Breast epithelium (tissue), 4 donors: Measurements from ENCODE around the gene AFF3. TPM values are rescaled to one million over a fixed set of nuclear protein-coding genes. Genes with fewer than 3 reads are reported as not detected.
"Not testable (repeated sequence)": the region's sequence is repeated elsewhere in the genome, so short reads cannot be mapped to it uniquely, and the experiment has no call there.

Source experiments
- DNase-seq, 2 donors: peaks; one replicate each; pipeline ENCODE4 v3.0.0-alpha.2; 2019; ENCODE audit warnings: low spot score in 2 of 2
- H3K27ac ChIP-seq, 2 donors: fragments of 200-600 bp; sonication (generic) in 1 of 2; one replicate each; pipeline ENCODE4 v1.5.1; 2016 to 2019; ENCODE audit warnings: mild to moderate bottlenecking in 1 of 2
- H3K27me3 ChIP-seq, 2 donors: fragments of 200-600 bp; sonication (generic) in 1 of 2; one replicate each; pipeline versions ENCODE4 v1.5.1 to v1.6.0; 2017 to 2019; ENCODE audit warnings: control low read depth in 1 of 2, mild to moderate bottlenecking in 1 of 2
- H3K36me3 ChIP-seq: fragments of 200-600 bp; one replicate; pipeline ENCODE4 v1.5.1; 2019
- H3K4me1 ChIP-seq, 2 donors: fragments of 200-600 bp; sonication (generic); one replicate each; pipeline ENCODE4 v1.5.1; 2016 to 2019; ENCODE audit warnings: control low read depth in 1 of 2
- H3K4me3 ChIP-seq, 3 donors: fragments of 200-600 bp; sonication (generic); 1 replicate in 2 of 3; 2 replicates in 1 of 3; pipeline ENCODE4 v1.5.1; 2016 to 2019; ENCODE audit warnings: mild to moderate bottlenecking in 3 of 3, moderate library complexity in 2 of 3
- H3K9me3 ChIP-seq, 2 donors: fragments of 200-600 bp; sonication (generic) in 1 of 2; one replicate each; pipeline ENCODE4 v1.5.1; 2016 to 2019; ENCODE audit warnings: control low read depth in 1 of 2
- POLR2A ChIP-seq: fragments of 450-650 bp; IDR thresholded peaks from one replicate; pipeline ENCODE4 v1.6.1; 2016; ENCODE audit warnings: antibody characterized with exemption, mild to moderate bottlenecking, moderate library complexity
- POLR2AphosphoS5 ChIP-seq, 3 donors: sonication (generic); formaldehyde crosslinking; IDR thresholded peaks; one replicate each; pipeline ENCODE4 v1.6.1; 2017; ENCODE audit warnings: antibody characterized with exemption in 3 of 3
- intact Hi-C: fragments of 100-400 bp; cut with DNase I; formaldehyde crosslinking; loops from one replicate; pipeline ENCODE4 v1.15.1; 2023; ENCODE audit warnings: low total_unique reads
- total RNA-seq, 3 donors: library from RNA; depleted of rRNA; stranded (reverse); fragments of >200 nt; gene quantifications; one replicate each; pipeline ENCODE4 v1.1.0, GENCODE V29; 2016
- TF ChIP-seq, protein P1 (sequence below), 3 donors: fragments of 450-650 bp; IDR thresholded peaks; one replicate each; pipeline ENCODE4 v1.5.1; 2016 to 2017; ENCODE audit warnings: antibody characterized with exemption in 3 of 3, mild to moderate bottlenecking in 3 of 3, moderate library complexity in 3 of 3

AFF3 gene
- total RNA-seq, 3 donors from 2014 or later: 8.2 to 116 (median 63.6) TPM

- H3K27me3 ChIP-seq: no peaks in the 10 kb centered on the region
- no peaks in the 10 kb centered on the region for H3K36me3 ChIP-seq
- H3K27ac ChIP-seq: no peak overlapping the region
- H3K9me3 ChIP-seq: no peaks in the 10 kb centered on the region
- DNase-seq: no peak
- H3K4me1 ChIP-seq: peaks cover 0 to 9% of the 10 kb centered on the region in 2 donors
- H3K4me3 ChIP-seq: no peak overlapping the region
- TF ChIP-seq POLR2AphosphoS5 (IDR thresholded peaks at IDR 0.05) (no peak), POLR2A (no peak)
- TF ChIP-seq, protein P1, sequence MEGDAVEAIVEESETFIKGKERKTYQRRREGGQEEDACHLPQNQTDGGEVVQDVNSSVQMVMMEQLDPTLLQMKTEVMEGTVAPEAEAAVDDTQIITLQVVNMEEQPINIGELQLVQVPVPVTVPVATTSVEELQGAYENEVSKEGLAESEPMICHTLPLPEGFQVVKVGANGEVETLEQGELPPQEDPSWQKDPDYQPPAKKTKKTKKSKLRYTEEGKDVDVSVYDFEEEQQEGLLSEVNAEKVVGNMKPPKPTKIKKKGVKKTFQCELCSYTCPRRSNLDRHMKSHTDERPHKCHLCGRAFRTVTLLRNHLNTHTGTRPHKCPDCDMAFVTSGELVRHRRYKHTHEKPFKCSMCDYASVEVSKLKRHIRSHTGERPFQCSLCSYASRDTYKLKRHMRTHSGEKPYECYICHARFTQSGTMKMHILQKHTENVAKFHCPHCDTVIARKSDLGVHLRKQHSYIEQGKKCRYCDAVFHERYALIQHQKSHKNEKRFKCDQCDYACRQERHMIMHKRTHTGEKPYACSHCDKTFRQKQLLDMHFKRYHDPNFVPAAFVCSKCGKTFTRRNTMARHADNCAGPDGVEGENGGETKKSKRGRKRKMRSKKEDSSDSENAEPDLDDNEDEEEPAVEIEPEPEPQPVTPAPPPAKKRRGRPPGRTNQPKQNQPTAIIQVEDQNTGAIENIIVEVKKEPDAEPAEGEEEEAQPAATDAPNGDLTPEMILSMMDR (IDR thresholded peaks at IDR 0.05): no peak
- intact Hi-C loops: no loop called here
Observed at GRCh38 chr2:99939135-99939534, 203.3 kb downstream of the AFF3 start.

GRCh38 chr2:99938250-99938649, 204.1 kb downstream of the AFF3 start:
- no peaks in the 10 kb centered on the region for H3K36me3 ChIP-seq
- H3K4me1 ChIP-seq: peaks cover 0 to 9% of the 10 kb centered on the region in 2 donors
- H3K4me3 ChIP-seq: no peak overlapping the region
- no peaks in the 10 kb centered on the region for H3K9me3 ChIP-seq
- intact Hi-C loops: no loop called here
- TF ChIP-seq POLR2A: no peak
- TF ChIP-seq, protein P1 (IDR thresholded peaks at IDR 0.05): no peak
- no peak for TF ChIP-seq POLR2AphosphoS5 (IDR thresholded peaks at IDR 0.05)
- no peak overlapping the region for H3K27ac ChIP-seq
- no peaks in the 10 kb centered on the region for H3K27me3 ChIP-seq
- no peak for DNase-seq

- no peaks in the 10 kb centered on the region for H3K27me3 ChIP-seq
- no peak overlapping the region for H3K4me3 ChIP-seq
- H3K9me3 ChIP-seq: no peaks in the 10 kb centered on the region
- no peak for TF ChIP-seq POLR2A
- TF ChIP-seq POLR2AphosphoS5 (IDR thresholded peaks at IDR 0.05): no peak
- TF ChIP-seq, protein P1 (IDR thresholded peaks at IDR 0.05): no peak
- intact Hi-C loops: no loop called here
- no peaks in the 10 kb centered on the region for H3K36me3 ChIP-seq
- DNase-seq: no peak
- no peak overlapping the region for H3K27ac ChIP-seq
- H3K4me1 ChIP-seq: peaks cover 0 to 8% of the 10 kb centered on the region in 2 donors
Observed at GRCh38 chr2:99936065-99936464, 206.3 kb downstream of the AFF3 start.

DNA sequence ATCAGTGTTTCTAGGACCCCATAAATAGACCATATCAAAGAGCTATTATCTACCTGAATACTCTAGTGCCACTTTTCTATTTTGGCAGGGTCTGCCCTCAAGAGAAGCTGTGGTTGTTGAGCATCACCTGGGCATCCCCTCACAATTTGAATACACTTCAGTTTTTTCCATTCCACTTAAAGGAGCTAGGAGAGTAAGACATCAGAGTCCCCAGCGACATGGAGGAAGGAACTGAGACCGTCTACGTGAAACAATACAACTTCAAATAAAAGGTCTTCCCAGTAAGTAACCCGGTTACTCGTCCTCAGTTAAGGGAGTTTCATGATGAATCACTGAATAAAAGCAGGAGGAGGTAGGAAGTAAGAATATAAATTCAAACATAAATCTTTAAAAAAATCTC, 206.7 kb downstream of the AFF3 start:
- Histone ChIP-seq H3K36me3 (no peaks in the 10 kb centered on the region), H3K4me1 (peaks cover 0 to 4% of the 10 kb centered on the region in 2 donors), H3K27me3 (no peaks in the 10 kb centered on the region), H3K27ac (no peak overlapping the region), H3K4me3 (no peak overlapping the region), H3K9me3 (no peaks in the 10 kb centered on the region)
- TF ChIP-seq, protein P1 (IDR thresholded peaks at IDR 0.05): no peak
- TF ChIP-seq POLR2A (no peak), POLR2AphosphoS5 (IDR thresholded peaks at IDR 0.05) (no peak)
- intact Hi-C loops: no loop called here
- no peak for DNase-seq

DNA sequence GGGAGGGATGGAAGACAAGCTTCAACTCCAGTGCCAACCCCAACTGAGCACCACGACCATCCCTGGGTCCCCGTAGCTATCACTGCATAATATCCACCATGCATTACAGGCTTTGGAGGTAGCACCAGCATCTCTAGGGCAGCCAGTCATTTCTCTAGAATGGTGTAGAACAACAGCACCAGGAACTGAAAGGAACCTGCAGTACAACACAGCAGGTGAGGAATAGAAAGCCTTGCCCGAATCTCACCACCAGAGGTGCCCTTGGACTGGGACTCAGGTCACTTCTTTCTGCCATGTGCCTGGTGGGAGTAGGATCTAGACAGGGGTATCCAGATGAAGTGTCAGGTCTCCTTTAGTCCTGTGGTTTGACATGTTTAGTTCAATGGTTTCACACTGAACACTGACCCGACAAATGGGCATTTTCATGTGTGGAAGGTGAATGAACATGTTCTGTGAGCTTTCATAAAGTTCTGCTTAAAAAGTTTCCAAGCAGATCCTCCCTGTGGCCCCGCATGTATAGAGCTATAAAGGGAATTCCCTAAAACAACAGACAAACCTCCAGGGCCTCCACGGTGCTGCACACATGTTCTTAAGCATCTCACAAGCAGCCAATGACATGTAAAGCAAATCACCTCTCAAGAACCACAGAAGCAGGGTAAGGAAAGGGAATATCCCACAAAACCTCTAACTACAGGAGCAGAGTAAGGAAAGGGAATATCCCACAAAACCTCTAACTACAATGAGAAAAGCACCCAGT, 208.3 kb downstream of the AFF3 start:
- Histone ChIP-seq H3K36me3 (no peaks in the 10 kb centered on the region), H3K27ac (no peak overlapping the region), H3K27me3 (no peaks in the 10 kb centered on the region), H3K9me3 (no peaks in the 10 kb centered on the region), H3K4me1 (no peaks in the 10 kb centered on the region), H3K4me3 (no peak overlapping the region)
- TF ChIP-seq, protein P1 (IDR thresholded peaks at IDR 0.05): no peak
- no peak for TF ChIP-seq POLR2AphosphoS5 (IDR thresholded peaks at IDR 0.05)
- no peak for TF ChIP-seq POLR2A
- intact Hi-C loops: no loop called here
- DNase-seq: no peak

GRCh38 chr2:99933491-99933890, 208.9 kb downstream of the AFF3 start:
- H3K27ac ChIP-seq, intact Hi-C loops, DNase-seq: not testable (repeated sequence)

More at GRCh38 chr2:99933491-99933890, 208.9 kb downstream of the AFF3 start:
- not testable (repeated sequence) for H3K4me1 ChIP-seq, H3K9me3 ChIP-seq, H3K27me3 ChIP-seq, H3K36me3 ChIP-seq, H3K4me3 ChIP-seq
